A549 (cell line): ENCODE data around the gene GALNT5. TPM values are rescaled to one million over a fixed set of nuclear protein-coding genes. Genes with fewer than 3 reads are reported as not detected.

Experiments
- ATAC-seq, 2 experiments: fragments of 200-7000 bp in 1 of 2; fragments of >200 bp in 1 of 2; cut with Nextera tagmentation in 1 of 2; cut with Tn5 transposase in 1 of 2; 3 replicates each; pipeline versions ENCODE4 v1.8.0 to v1.9.1; 2018 to 2020; ENCODE audit warnings: mild to moderate bottlenecking in 1 of 2, moderate library complexity in 1 of 2
- CTCF ChIA-PET: fragments of 300-600 bp; sonication (Branson Sonifier 250); formaldehyde crosslinking; extraction: SDS; loops from one replicate; lab custom pipeline; 2021; ENCODE audit warnings: antibody characterized with exemption, inconsistent platforms; lab: Yijun Ruan, JAX
- POLR2A ChIA-PET: fragments of 350-600 bp; formaldehyde crosslinking; extraction: SDS; loops from one replicate; lab custom pipeline; 2021; ENCODE audit warnings: antibody characterized with exemption, inconsistent platforms; lab: Yijun Ruan, JAX
- DNase-seq, 2 experiments: peaks; one replicate each; pipeline versions ENCODE4 v3.0.0 to v3.0.0-alpha.2; 2011 to 2016; ENCODE audit warnings: low read depth in 1 of 2, low spot score in 1 of 2
- FAIRE-seq: peaks from 2 replicates; lab custom pipeline; 2011; peaks lifted over from hg19 to GRCh38; lab: Jason Lieb, UNC
- H3K27ac ChIP-seq, 2 experiments: fragments of >200 bp; sonication (Bioruptor Twin); formaldehyde crosslinking; 3 replicates each; pipeline ENCODE4 v1.5.1; 2016 to 2017
- H3K4me1 ChIP-seq: fragments of >200 bp; sonication (Bioruptor Twin); formaldehyde crosslinking; 3 replicates; pipeline ENCODE4 v1.6.1; 2016
- H3K4me2 ChIP-seq: fragments of >200 bp; sonication (Bioruptor Twin); formaldehyde crosslinking; 3 replicates; pipeline ENCODE4 v1.6.1; 2016
- H3K4me3 ChIP-seq: fragments of >200 bp; sonication (Bioruptor Twin); formaldehyde crosslinking; 3 replicates; pipeline ENCODE4 v1.5.1; 2016
- H3K9me3 ChIP-seq: fragments of >200 bp; sonication (Bioruptor Twin); formaldehyde crosslinking; 3 replicates; pipeline ENCODE4 v1.6.1; 2016
- ATOH8 ChIP-seq: fragments of 250-450 bp; sonication (Bioruptor Pico); IDR thresholded peaks from 2 replicates; pipeline ENCODE4 v1.5.0; 2020; ENCODE audit warnings: low read depth, mild to moderate bottlenecking, moderate library complexity
- CBX2 ChIP-seq: fragments of 200-600 bp; sonication (generic); IDR thresholded peaks from 2 replicates; pipeline ENCODE4 v1.6.1; 2016; ENCODE audit warnings: low read depth, mild to moderate bottlenecking, borderline replicate concordance
- EHF ChIP-seq: fragments of 250-450 bp; sonication (Bioruptor Pico); IDR thresholded peaks from 2 replicates; pipeline ENCODE4 v1.5.0; 2020; ENCODE audit warnings: mild to moderate bottlenecking
- EP300 ChIP-seq, 2 experiments: fragments of >200 bp; sonication (Bioruptor Twin); formaldehyde crosslinking; IDR thresholded peaks; 2 replicates in 1 of 2; 3 replicates in 1 of 2; pipeline ENCODE4 v1.6.1; 2016 to 2017
- FOSL2 ChIP-seq, 2 experiments: fragments of 450-650 bp in 1 of 2; fragments of >200 bp in 1 of 2; sonication (Bioruptor Twin) in 1 of 2; formaldehyde crosslinking; IDR thresholded peaks; 2 replicates each; pipeline versions ENCODE4 v1.5.0 to v1.6.1; 2016 to 2020; ENCODE audit warnings: mild to moderate bottlenecking in 1 of 2, moderate library complexity in 1 of 2
- FOXS1 ChIP-seq: fragments of 250-450 bp; sonication (Bioruptor Pico); IDR thresholded peaks from 2 replicates; pipeline ENCODE4 v1.5.0; 2020; ENCODE audit warnings: mild to moderate bottlenecking, moderate library complexity
- GATA3 ChIP-seq: IDR thresholded peaks from 2 replicates; pipeline ENCODE4 v1.6.1; 2012; ENCODE audit warnings: borderline replicate concordance
- HDAC2 ChIP-seq: fragments of 200-600 bp; sonication (generic); IDR thresholded peaks from 2 replicates; pipeline ENCODE4 v1.6.1; 2016
- HMGXB4 ChIP-seq: fragments of 250-450 bp; sonication (Bioruptor Pico); IDR thresholded peaks from 2 replicates; pipeline ENCODE4 v1.5.0; 2021; ENCODE audit warnings: mild to moderate bottlenecking, moderate library complexity, borderline replicate concordance
- HOXB13 ChIP-seq: fragments of 250-450 bp; sonication (Bioruptor Pico); IDR thresholded peaks from 2 replicates; pipeline ENCODE4 v1.5.0; 2020; ENCODE audit warnings: low read depth, mild to moderate bottlenecking, moderate library complexity
- HOXB5 ChIP-seq: fragments of 250-450 bp; sonication (Bioruptor Pico); IDR thresholded peaks from 2 replicates; pipeline ENCODE4 v1.5.0; 2020; ENCODE audit warnings: mild to moderate bottlenecking, moderate library complexity
- MAFK ChIP-seq: fragments of 450-650 bp; IDR thresholded peaks from 2 replicates; pipeline ENCODE4 v1.6.1; 2014; ENCODE audit not compliant: partially characterized antibody
- POLR2A ChIP-seq: IDR thresholded peaks from 2 replicates; pipeline ENCODE4 v1.6.1; 2012; ENCODE audit warnings: mild to moderate bottlenecking, low read length
- POLR2AphosphoS2 ChIP-seq: conservative IDR thresholded peaks from 2 replicates; pipeline ENCODE4 v1.6.1; 2012; ENCODE audit warnings: low read length, improper control_type of control experiment, inconsistent platforms
- RAD21 ChIP-seq, 2 experiments: fragments of >200 bp in 1 of 2; sonication (Bioruptor Twin) in 1 of 2; formaldehyde crosslinking in 1 of 2; IDR thresholded peaks in 1 of 2; conservative IDR thresholded peaks in 1 of 2; 2 replicates in 1 of 2; 3 replicates in 1 of 2; pipeline ENCODE4 v1.6.1; 2012 to 2018; ENCODE audit warnings: inconsistent platforms in 1 of 2
- RFX5 ChIP-seq: fragments of 450-650 bp; IDR thresholded peaks from 2 replicates; pipeline ENCODE4 v1.7.1; 2014; ENCODE audit warnings: antibody characterized with exemption, mild to moderate bottlenecking, moderate library complexity
- RNF2 ChIP-seq: fragments of 200-600 bp; sonication (generic); IDR thresholded peaks from 2 replicates; pipeline ENCODE4 v1.6.1; 2016; ENCODE audit warnings: low read depth, mild to moderate bottlenecking, antibody characterized with exemption, moderate library complexity, borderline replicate concordance
- SMC3 ChIP-seq: fragments of >200 bp; sonication (Bioruptor Twin); formaldehyde crosslinking; IDR thresholded peaks from 3 replicates; pipeline ENCODE4 v1.6.1; 2018; ENCODE audit warnings: inconsistent platforms
- SREBF2 ChIP-seq: fragments of 450-650 bp; IDR thresholded peaks from 2 replicates; pipeline ENCODE4 v1.6.1; 2014; ENCODE audit warnings: mild to moderate bottlenecking, moderate library complexity
- TFCP2L1 ChIP-seq: fragments of 250-450 bp; sonication (Bioruptor Pico); IDR thresholded peaks from 2 replicates; pipeline ENCODE4 v1.5.0; 2021; ENCODE audit warnings: mild to moderate bottlenecking
- TP53 ChIP-seq: fragments of 250-450 bp; sonication (Bioruptor Pico); IDR thresholded peaks from 2 replicates; pipeline ENCODE4 v1.5.0; 2021; ENCODE audit warnings: mild to moderate bottlenecking, moderate library complexity
- USF2 ChIP-seq: fragments of 450-650 bp; IDR thresholded peaks from 2 replicates; pipeline ENCODE4 v1.6.1; 2014; ENCODE audit warnings: antibody characterized with exemption
- ZNF302 ChIP-seq: fragments of 250-450 bp; sonication (Bioruptor Pico); IDR thresholded peaks from 2 replicates; pipeline ENCODE4 v1.9.0; 2021; ENCODE audit warnings: inconsistent platforms, mild to moderate bottlenecking, moderate library complexity
- WGBS: methylation state at CpG from one replicate; pipeline ENCODE4 v1.1.6; 2017; ENCODE audit errors: missing lambda C conversion rate; 5-methylcytosine and 5-hydroxymethylcytosine counted together
- polyA plus RNA-seq, 4 experiments: library from polyadenylated mRNA; depleted of rRNA in 3 of 4; stranded (reverse); fragments of >200 nt; fragmentation: RNase III in 1 of 4; extraction: RNeasy Plus Mini Kit Qiagen cat#74134 plus additional on column Dnase treatment in 1 of 4; gene quantifications; 2 replicates in 3 of 4; 3 replicates in 1 of 4; pipeline ENCODE4 v1.2.3, GENCODE V29; 2011 to 2017
- TF ChIP-seq, protein P1 (sequence below): fragments of >200 bp; sonication (Bioruptor Twin); formaldehyde crosslinking; IDR thresholded peaks from 2 replicates; pipeline ENCODE4 v1.6.1; 2016
- TF ChIP-seq, protein P2 (sequence below): fragments of >200 bp; sonication (Bioruptor Twin); formaldehyde crosslinking; IDR thresholded peaks from 3 replicates; pipeline ENCODE4 v1.5.1; 2016
- TF ChIP-seq, protein P3 (sequence below): IDR thresholded peaks from 2 replicates; pipeline ENCODE4 v1.6.1; 2012
- TF ChIP-seq, protein P4 (sequence below): IDR thresholded peaks from 2 replicates; pipeline ENCODE4 v1.6.1; 2012

The GALNT5 gene
- polyA plus RNA-seq, 2 of the 4 experiments (the other 2 are of a cell fraction): 2.9 to 3.0 TPM

- ATAC-seq: no peak
- no peak for TF ChIP-seq TP53 (CRISPR knock-in tag)
- TF ChIP-seq GATA3: no peak
- TF ChIP-seq RAD21 (conservative IDR thresholded peaks at IDR 0.05 in 1 of 2, IDR thresholded peaks at IDR 0.05 in 1 of 2): no peak
- TF ChIP-seq HMGXB4: no peak
- no peak for TF ChIP-seq SMC3
- no peak for TF ChIP-seq MAFK
- TF ChIP-seq USF2: no peak
- TF ChIP-seq SREBF2: no peak
- TF ChIP-seq RFX5: no peak
- TF ChIP-seq, protein P1, sequence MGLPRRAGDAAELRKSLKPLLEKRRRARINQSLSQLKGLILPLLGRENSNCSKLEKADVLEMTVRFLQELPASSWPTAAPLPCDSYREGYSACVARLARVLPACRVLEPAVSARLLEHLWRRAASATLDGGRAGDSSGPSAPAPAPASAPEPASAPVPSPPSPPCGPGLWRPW: no peak
- TF ChIP-seq, protein P2, sequence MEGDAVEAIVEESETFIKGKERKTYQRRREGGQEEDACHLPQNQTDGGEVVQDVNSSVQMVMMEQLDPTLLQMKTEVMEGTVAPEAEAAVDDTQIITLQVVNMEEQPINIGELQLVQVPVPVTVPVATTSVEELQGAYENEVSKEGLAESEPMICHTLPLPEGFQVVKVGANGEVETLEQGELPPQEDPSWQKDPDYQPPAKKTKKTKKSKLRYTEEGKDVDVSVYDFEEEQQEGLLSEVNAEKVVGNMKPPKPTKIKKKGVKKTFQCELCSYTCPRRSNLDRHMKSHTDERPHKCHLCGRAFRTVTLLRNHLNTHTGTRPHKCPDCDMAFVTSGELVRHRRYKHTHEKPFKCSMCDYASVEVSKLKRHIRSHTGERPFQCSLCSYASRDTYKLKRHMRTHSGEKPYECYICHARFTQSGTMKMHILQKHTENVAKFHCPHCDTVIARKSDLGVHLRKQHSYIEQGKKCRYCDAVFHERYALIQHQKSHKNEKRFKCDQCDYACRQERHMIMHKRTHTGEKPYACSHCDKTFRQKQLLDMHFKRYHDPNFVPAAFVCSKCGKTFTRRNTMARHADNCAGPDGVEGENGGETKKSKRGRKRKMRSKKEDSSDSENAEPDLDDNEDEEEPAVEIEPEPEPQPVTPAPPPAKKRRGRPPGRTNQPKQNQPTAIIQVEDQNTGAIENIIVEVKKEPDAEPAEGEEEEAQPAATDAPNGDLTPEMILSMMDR: no peak
- TF ChIP-seq ZNF302 (CRISPR knock-in tag): no peak
- no peak for TF ChIP-seq POLR2A
- TF ChIP-seq FOXS1 (CRISPR knock-in tag): no peak
- TF ChIP-seq HOXB5 (CRISPR knock-in tag): no peak
- TF ChIP-seq, all 56 proteins: peak for 0
- FAIRE-seq (no peak), DNase-seq (no peak)
- WGBS: 85% methylated on average over 3 of the region's 3 CpGs
- H3K4me1 ChIP-seq: no peaks in the 10 kb centered on the region
- ChIA-PET POLR2A (no interaction called here), CTCF (interaction anchor here (1.7 to 7.5 kb wide), 3 partner anchors 10 to 34 kb away, joined by 7 to 101 read pairs (median 79); partner anchors contain the start of gene ERMN)
- no peaks in the 10 kb centered on the region for H3K9me3 ChIP-seq
- no peak overlapping the region for H3K4me2 ChIP-seq
- no peak overlapping the region for H3K27ac ChIP-seq
- no peak overlapping the region for H3K4me3 ChIP-seq
Measured at GRCh38 chr2:157334797-157335196, 77.3 kb downstream of the GALNT5 start.

- DNase-seq: peak in 1 of 2 experiments; percentile 44
- ATAC-seq: peak; percentile 74 to 92; a peak in 5 of 6 replicates
- Histone ChIP-seq H3K4me3 (no peak overlapping the region), H3K27ac (no peak overlapping the region), H3K4me1 (no peaks in the 10 kb centered on the region), H3K9me3 (no peaks in the 10 kb centered on the region), H3K4me2 (peak overlapping the region; percentile 24; the same call in 1 of the 3 replicates)
- CTCF ChIA-PET: interaction anchor here (0.6 to 7.5 kb wide), 25 partner anchors 10 to 1963 kb away, joined by 3 to 101 read pairs (median 4); partner anchors contain the start of gene ERMN
- 22% methylated on average over 8 of the region's 8 CpGs for WGBS
- POLR2A ChIA-PET: no interaction called here
- no peak for FAIRE-seq
- TF ChIP-seq, protein P3, sequence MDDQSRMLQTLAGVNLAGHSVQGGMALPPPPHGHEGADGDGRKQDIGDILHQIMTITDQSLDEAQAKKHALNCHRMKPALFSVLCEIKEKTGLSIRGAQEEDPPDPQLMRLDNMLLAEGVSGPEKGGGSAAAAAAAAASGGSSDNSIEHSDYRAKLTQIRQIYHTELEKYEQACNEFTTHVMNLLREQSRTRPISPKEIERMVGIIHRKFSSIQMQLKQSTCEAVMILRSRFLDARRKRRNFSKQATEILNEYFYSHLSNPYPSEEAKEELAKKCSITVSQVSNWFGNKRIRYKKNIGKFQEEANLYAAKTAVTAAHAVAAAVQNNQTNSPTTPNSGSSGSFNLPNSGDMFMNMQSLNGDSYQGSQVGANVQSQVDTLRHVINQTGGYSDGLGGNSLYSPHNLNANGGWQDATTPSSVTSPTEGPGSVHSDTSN: no peak
- TF ChIP-seq ATOH8 (CRISPR knock-in tag) (no peak), POLR2A (no peak), CBX2 (no peak), ZNF302 (CRISPR knock-in tag) (no peak), EHF (CRISPR knock-in tag) (no peak), SMC3 (peak; percentile 52), TFCP2L1 (CRISPR knock-in tag) (no peak), POLR2AphosphoS2 (no peak), FOSL2 (IDR thresholded peaks at IDR 0.05) (no peak), FOSL2 (CRISPR knock-in tag; IDR thresholded peaks at IDR 0.05) (no peak), RAD21 (conservative IDR thresholded peaks at IDR 0.05 in 1 of 2, IDR thresholded peaks at IDR 0.05 in 1 of 2) (peak; percentile 26 to 35; a peak in 2 of 5 replicates), HDAC2 (no peak), HOXB5 (CRISPR knock-in tag) (no peak), RNF2 (no peak), EP300 (IDR thresholded peaks at IDR 0.05) (no peak), GATA3 (no peak), HOXB13 (CRISPR knock-in tag) (no peak), SREBF2 (no peak)
- TF ChIP-seq, protein P4, sequence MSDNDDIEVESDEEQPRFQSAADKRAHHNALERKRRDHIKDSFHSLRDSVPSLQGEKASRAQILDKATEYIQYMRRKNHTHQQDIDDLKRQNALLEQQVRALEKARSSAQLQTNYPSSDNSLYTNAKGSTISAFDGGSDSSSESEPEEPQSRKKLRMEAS: no peak
Measured at GRCh38 chr2:157336137-157337010, 78.9 kb downstream of the GALNT5 start.
